Retinal pigment epithelial cell (primary cell): Measurements from ENCODE around the gene FUNDC2.
A peak's percentile ranks its signal among the peaks of the same experiment; 100 is the strongest.

Source experiments
- DNase-seq: peaks from one replicate; pipeline ENCODE4 v3.0.0-alpha.2; 2010; ENCODE audit warnings: low read depth
- H3K4me3 ChIP-seq: 2 replicates; pipeline ENCODE4 v1.5.1; 2011; ENCODE audit warnings: mild to moderate bottlenecking, low read length, control low read depth, moderate library complexity
- TF ChIP-seq, protein P1 (sequence below): conservative IDR thresholded peaks from 2 replicates; pipeline ENCODE4 v1.5.1; 2011; ENCODE audit warnings: low read depth, low read length, control low read depth, inconsistent platforms

Gene FUNDC2, protein sequence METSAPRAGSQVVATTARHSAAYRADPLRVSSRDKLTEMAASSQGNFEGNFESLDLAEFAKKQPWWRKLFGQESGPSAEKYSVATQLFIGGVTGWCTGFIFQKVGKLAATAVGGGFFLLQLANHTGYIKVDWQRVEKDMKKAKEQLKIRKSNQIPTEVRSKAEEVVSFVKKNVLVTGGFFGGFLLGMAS

DNA sequence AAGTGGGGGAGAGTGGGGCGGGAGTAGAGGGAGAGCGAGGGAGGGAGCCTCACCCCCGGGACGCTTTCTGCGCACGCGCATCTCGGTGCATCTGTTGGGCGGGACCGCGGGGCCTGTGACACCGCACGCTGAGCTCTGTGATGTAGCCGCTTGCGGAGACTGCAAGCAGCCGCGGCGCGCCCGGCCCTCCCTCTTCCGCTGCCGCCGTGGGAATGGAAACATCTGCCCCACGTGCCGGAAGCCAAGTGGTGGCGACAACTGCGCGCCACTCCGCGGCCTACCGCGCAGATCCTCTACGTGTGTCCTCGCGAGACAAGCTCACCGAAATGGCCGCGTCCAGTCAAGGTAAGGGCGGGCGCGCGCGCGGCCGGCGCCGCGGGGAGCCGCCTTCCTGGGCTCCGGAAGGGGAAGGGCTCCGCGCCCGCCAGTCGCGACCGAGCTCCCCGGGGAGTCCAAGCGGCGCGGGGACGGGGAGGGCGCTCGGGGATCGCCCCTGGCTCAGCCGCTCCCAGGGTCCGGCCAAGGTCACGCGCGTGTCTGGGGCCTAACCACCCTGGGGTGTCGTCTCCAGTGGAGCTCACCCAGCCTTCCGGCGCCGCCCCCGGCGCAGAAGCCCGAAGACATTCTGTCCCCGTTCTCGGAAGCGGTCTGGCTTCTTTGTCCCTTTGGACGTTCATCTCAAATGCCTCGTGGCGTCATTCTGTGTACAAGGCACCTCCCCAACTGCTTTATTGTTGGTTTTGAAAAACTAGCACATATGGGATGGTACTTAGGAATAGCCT is at the start of gene FUNDC2:
Gene FUNDC2 (plus strand): TSS at position 118 of the 782 bp plus-strand sequence. CDS start 95 bp downstream, at position 213.
- H3K4me3 ChIP-seq = peak within 1 kb of the TSS; percentile 55
- TF ChIP-seq, protein P1, sequence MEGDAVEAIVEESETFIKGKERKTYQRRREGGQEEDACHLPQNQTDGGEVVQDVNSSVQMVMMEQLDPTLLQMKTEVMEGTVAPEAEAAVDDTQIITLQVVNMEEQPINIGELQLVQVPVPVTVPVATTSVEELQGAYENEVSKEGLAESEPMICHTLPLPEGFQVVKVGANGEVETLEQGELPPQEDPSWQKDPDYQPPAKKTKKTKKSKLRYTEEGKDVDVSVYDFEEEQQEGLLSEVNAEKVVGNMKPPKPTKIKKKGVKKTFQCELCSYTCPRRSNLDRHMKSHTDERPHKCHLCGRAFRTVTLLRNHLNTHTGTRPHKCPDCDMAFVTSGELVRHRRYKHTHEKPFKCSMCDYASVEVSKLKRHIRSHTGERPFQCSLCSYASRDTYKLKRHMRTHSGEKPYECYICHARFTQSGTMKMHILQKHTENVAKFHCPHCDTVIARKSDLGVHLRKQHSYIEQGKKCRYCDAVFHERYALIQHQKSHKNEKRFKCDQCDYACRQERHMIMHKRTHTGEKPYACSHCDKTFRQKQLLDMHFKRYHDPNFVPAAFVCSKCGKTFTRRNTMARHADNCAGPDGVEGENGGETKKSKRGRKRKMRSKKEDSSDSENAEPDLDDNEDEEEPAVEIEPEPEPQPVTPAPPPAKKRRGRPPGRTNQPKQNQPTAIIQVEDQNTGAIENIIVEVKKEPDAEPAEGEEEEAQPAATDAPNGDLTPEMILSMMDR = no peak
- DNase-seq = peak; percentile 61

DNA sequence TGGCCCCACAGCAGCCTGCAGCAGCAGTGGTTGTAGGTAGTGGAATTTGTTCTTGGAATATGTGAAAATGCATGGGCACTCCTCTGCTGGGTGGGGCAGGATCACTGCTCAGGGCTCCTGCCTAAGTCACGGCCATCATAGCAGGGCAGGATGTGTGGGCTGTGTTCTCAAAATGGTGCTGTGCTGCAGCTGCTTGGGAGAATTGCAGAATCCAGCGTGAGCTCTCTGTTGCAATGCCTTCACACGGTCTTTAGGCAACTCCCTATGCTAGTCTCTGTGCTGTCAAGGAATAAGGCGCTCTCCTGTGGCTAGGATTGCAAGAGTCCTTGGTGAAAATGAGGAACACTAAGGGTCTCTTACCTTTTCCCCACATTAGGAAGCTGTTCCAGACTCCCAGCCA is 47.0 kb upstream of the FUNDC2 start:
- H3K4me3 ChIP-seq = no peak overlapping the region
- TF ChIP-seq, protein P1 = no peak
- DNase-seq = no peak

DNA sequence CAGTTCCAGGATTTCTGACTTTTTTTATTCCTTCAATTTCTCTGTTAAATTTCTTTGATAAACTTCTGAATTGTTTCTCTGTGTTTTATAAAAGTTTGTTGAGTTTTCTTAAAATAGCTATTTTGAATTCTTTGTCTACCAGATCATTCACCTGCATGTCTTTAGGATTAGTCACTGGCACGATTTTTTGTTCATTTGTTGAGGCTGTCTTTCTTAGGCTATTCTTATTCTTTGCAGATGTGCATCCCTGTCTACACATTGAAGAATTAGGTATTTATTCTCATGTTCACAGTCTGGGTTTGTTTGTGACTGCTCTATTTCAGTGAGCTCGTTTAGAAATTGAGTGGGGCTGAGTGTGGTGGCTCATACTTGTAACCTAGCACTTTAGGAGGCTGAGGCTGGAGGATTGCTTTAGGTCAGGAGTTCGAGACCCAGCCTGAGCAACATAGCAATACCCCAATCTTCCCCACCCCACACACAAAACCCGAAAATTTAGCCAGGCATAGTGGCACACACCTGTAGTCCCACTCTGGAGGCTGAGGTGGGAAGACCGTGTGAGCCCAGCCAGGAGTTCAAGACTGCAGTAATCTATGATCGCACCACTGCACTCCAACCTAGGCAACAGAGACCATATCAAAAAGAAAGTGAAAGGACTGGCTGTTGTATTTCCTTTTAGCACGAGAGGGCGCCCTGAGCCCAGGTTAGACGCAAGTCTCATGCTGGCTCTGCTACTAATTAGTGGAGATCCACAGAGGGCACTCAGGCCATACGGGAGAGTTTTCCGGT is 46.1 kb upstream of the FUNDC2 start:
- peak; percentile 4 for DNase-seq
- peak overlapping the region; percentile 24 for H3K4me3 ChIP-seq
- TF ChIP-seq, protein P1 = peak; percentile 60

DNA sequence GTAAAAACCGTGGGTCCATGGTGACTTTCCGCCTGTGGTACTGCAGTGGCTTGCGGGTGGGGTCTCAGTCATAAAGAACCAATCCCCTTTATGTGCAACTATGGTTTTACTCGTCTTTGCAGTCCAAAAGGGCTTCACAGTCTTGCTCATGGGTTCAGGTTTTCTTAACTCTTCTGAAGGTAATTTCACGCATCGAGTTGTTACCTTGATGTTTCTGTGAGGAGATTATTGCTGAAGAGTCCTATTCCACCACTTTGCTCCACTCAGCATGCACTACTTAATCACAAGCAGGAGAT is 45.6 kb upstream of the FUNDC2 start:
- TF ChIP-seq, protein P1 = no peak
- H3K4me3 ChIP-seq = no peak overlapping the region
- no peak for DNase-seq

DNA sequence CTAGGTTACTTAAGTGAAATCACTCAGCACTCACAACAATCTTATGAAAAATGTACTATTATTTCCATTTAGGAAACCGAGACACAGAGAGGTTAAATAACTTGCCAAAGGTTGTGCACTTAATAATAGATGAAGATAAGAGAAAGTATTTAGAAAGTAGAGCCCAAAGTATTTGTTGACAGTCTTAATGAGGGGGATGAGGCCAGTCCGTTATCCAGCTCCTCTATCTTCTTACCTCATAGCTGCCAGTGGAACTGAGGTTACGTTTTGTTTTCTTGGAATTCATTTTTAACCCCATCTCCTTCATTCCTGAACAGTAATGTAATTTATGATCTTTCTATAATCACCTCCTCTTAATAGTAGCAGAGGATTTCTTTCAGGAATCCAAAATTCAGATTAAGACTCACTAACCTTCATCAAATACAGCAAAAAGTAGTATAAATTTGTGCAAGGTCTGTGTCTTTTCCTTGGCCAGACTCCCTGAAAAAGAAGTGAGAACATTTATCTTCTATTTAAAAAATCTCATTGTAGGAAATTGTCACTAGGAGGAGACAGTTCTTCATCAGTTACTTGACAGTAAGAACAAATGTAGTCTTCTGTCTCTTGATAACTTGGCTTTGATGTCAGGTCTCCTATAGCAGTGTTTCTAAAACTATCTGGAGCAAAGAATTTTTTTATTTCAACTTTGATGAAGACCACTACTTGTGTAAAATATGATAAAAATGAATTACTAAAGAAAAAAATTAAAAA is 39.6 kb upstream of the FUNDC2 start:
- TF ChIP-seq, protein P1 = no peak
- DNase-seq = no peak
- H3K4me3 ChIP-seq = no peak overlapping the region

DNA sequence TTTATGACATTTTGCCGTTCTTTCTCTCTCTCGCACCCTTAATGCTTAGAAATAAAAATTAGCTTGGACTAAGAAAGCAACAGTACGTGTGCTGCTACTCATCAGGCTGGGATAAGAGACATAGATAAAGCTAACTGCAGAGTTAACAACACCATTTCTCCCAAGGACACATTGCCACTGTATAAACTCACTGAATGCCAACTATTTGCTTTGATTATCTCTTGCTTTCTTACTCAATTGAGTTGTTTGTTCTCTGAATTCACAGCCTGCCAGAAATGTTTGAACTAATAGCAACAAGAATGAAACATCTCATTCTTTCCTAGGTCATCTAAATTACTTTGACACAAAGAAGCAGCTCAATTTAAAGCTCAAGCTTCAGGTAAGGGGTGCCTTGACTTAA is 38.7 kb upstream of the FUNDC2 start:
- TF ChIP-seq, protein P1 = no peak
- no peak overlapping the region for H3K4me3 ChIP-seq
- no peak for DNase-seq
